GM23338 (cell line): ENCODE data around the gene MCUB. TPM values are rescaled to one million over a fixed set of nuclear protein-coding genes. Genes with fewer than 3 reads are reported as not detected.

Experiments
- ATAC-seq: fragments of 200-7000 bp; cut with Tn5 transposase; 3 replicates; pipeline ENCODE4 v1.9.1; 2020
- DNase-seq: peaks from one replicate; pipeline ENCODE4 v3.0.0-alpha.2; 2015; ENCODE audit warnings: low spot score
- H2AFZ ChIP-seq: fragments of 200-600 bp; sonication (generic); 2 replicates; pipeline ENCODE4 v1.8.0; 2016; ENCODE audit warnings: antibody characterized with exemption, mild to moderate bottlenecking, moderate library complexity
- H3F3A ChIP-seq: fragments of 200-600 bp; sonication (generic); replicated peaks from 2 replicates; pipeline ENCODE4 v1.8.0; 2017; ENCODE audit warnings: antibody characterized with exemption, mixed run types, low read depth
- H3K27ac ChIP-seq: fragments of 200-600 bp; sonication (generic); 2 replicates; pipeline ENCODE4 v1.6.1; 2016; ENCODE audit warnings: low read depth
- H3K27me3 ChIP-seq: fragments of 200-600 bp; sonication (generic); 2 replicates; pipeline ENCODE4 v1.8.0; 2016; ENCODE audit warnings: mild to moderate bottlenecking, mixed run types, moderate library complexity; ENCODE audit not compliant: insufficient read depth
- H3K36me3 ChIP-seq: fragments of 200-600 bp; sonication (generic); 2 replicates; pipeline ENCODE4 v1.8.0; 2016; ENCODE audit warnings: mild to moderate bottlenecking; ENCODE audit not compliant: insufficient read depth
- H3K4me1 ChIP-seq: fragments of 200-600 bp; sonication (generic); 2 replicates; pipeline ENCODE4 v1.8.0; 2016; ENCODE audit warnings: mild to moderate bottlenecking, moderate library complexity; ENCODE audit not compliant: insufficient read depth
- H3K4me2 ChIP-seq: fragments of 200-600 bp; sonication (generic); 2 replicates; pipeline ENCODE4 v1.7.1; 2017; ENCODE audit warnings: mixed run types
- H3K4me3 ChIP-seq: fragments of 200-600 bp; sonication (generic); 2 replicates; pipeline ENCODE4 v1.6.1; 2016; ENCODE audit warnings: mixed run types
- H3K79me2 ChIP-seq: fragments of 200-600 bp; sonication (generic); replicated peaks from 2 replicates; pipeline ENCODE4 v1.8.0; 2017; ENCODE audit warnings: mild to moderate bottlenecking; ENCODE audit not compliant: insufficient read depth
- H3K9me2 ChIP-seq: fragments of 200-600 bp; sonication (generic); 2 replicates; pipeline ENCODE4 v1.8.0; 2017; ENCODE audit not compliant: insufficient read depth
- H4K20me1 ChIP-seq: fragments of 200-600 bp; sonication (generic); replicated peaks from 2 replicates; pipeline ENCODE4 v1.8.0; 2017; ENCODE audit warnings: mild to moderate bottlenecking; ENCODE audit not compliant: insufficient read depth
- H3K27ac Mint-ChIP-seq: 2 replicates; pipeline ENCODE4 v1.8.0; 2020; ENCODE audit warnings: inconsistent platforms, mild to moderate bottlenecking, moderate library complexity, mixed read lengths
- H3K27me3 Mint-ChIP-seq: 3 replicates; pipeline ENCODE4 v1.8.0; 2022; ENCODE audit warnings: low read depth, mild to moderate bottlenecking, moderate library complexity, mixed read lengths, inconsistent platforms; ENCODE audit not compliant: insufficient read depth, poor library complexity
- H3K36me3 Mint-ChIP-seq: 3 replicates; pipeline ENCODE4 v1.8.0; 2021; ENCODE audit warnings: low read depth, mild to moderate bottlenecking, inconsistent platforms, moderate library complexity, mixed read lengths
- H3K4me1 Mint-ChIP-seq: 3 replicates; pipeline ENCODE4 v1.8.0; 2020; ENCODE audit warnings: mild to moderate bottlenecking, inconsistent platforms, mixed read lengths
- H3K4me3 Mint-ChIP-seq: 3 replicates; pipeline ENCODE4 v1.8.0; 2021; ENCODE audit warnings: moderate library complexity, mild to moderate bottlenecking, inconsistent platforms, mixed read lengths
- H3K9me3 Mint-ChIP-seq: 3 replicates; pipeline ENCODE4 v1.8.0; 2020; ENCODE audit warnings: moderate library complexity, mild to moderate bottlenecking, inconsistent platforms, mixed read lengths
- CREB1 ChIP-seq: fragments of 250-450 bp; sonication (Bioruptor Pico); IDR thresholded peaks from 2 replicates; pipeline ENCODE4 v1.5.0; 2020; ENCODE audit warnings: low read depth, mild to moderate bottlenecking, moderate library complexity
- EZH2 ChIP-seq: fragments of 200-600 bp; sonication (generic); IDR thresholded peaks from one replicate; pipeline ENCODE4 v1.8.0; 2017; ENCODE audit warnings: antibody characterized with exemption, mild to moderate bottlenecking, low read depth; ENCODE audit not compliant: unreplicated experiment
- EZH2phosphoT487 ChIP-seq: fragments of 200-600 bp; sonication (generic); IDR thresholded peaks from one replicate; pipeline ENCODE4 v1.8.1; 2018; ENCODE audit warnings: antibody characterized with exemption; ENCODE audit not compliant: unreplicated experiment
- JUNB ChIP-seq: IDR thresholded peaks from one replicate; pipeline ENCODE4 v1.6.1; 2016; ENCODE audit warnings: antibody characterized with exemption; ENCODE audit not compliant: unreplicated experiment
- NANOG ChIP-seq: IDR thresholded peaks from 2 replicates; pipeline ENCODE4 v1.6.1; 2016; ENCODE audit warnings: antibody characterized with exemption, borderline replicate concordance
- POLR2AphosphoS5 ChIP-seq: IDR thresholded peaks from 2 replicates; pipeline ENCODE4 v1.6.1; 2016; ENCODE audit warnings: antibody characterized with exemption, low read depth
- STAT1 ChIP-seq: IDR thresholded peaks from one replicate; pipeline ENCODE4 v1.6.1; 2016; ENCODE audit warnings: antibody characterized with exemption; ENCODE audit not compliant: unreplicated experiment
- ZNF114 ChIP-seq: fragments of 250-450 bp; sonication (Bioruptor Pico); IDR thresholded peaks from 2 replicates; pipeline ENCODE4 v1.5.0; 2020; ENCODE audit warnings: mild to moderate bottlenecking, moderate library complexity
- ZNF331 ChIP-seq: fragments of 250-450 bp; sonication (Bioruptor Pico); IDR thresholded peaks from 2 replicates; pipeline ENCODE4 v1.5.0; 2020; ENCODE audit warnings: low read depth, mild to moderate bottlenecking, moderate library complexity
- ZNF462 ChIP-seq: fragments of 250-450 bp; sonication (Bioruptor Pico); IDR thresholded peaks from 2 replicates; pipeline ENCODE4 v1.5.0; 2020; ENCODE audit warnings: mild to moderate bottlenecking, moderate library complexity
- polyA plus RNA-seq: library from polyadenylated mRNA; unstranded; fragments of >200 nt; fragmentation: Nextera tagmentation; extraction: Ambion mirVana; gene quantifications from 2 replicates; pipeline ENCODE4 v1.2.1, GENCODE V29; 2016
- total RNA-seq: library from RNA; depleted of rRNA; stranded (reverse); fragments of >200 nt; shearing (Covaris generic); gene quantifications from 2 replicates; pipeline ENCODE4 v1.2.3, GENCODE V29; 2014
- TF ChIP-seq, protein P1 (sequence below), 2 experiments: fragments of 200-600 bp in 1 of 2; sonication (generic) in 1 of 2; conservative IDR thresholded peaks; 2 replicates each; pipeline versions ENCODE4 v1.5.1 to v1.6.1; 2016 to 2017; ENCODE audit warnings: antibody characterized with exemption in 2 of 2, low read depth in 2 of 2, mild to moderate bottlenecking in 2 of 2, moderate library complexity in 1 of 2

MCUB gene
- total and polyA plus RNA-seq, 2 experiments from 2014 or later, result 21.7 to 97.9 TPM

GRCh38 chr4:109624536-109624935, 64.5 kb downstream of the MCUB start (continued):
- TF ChIP-seq, protein P1, sequence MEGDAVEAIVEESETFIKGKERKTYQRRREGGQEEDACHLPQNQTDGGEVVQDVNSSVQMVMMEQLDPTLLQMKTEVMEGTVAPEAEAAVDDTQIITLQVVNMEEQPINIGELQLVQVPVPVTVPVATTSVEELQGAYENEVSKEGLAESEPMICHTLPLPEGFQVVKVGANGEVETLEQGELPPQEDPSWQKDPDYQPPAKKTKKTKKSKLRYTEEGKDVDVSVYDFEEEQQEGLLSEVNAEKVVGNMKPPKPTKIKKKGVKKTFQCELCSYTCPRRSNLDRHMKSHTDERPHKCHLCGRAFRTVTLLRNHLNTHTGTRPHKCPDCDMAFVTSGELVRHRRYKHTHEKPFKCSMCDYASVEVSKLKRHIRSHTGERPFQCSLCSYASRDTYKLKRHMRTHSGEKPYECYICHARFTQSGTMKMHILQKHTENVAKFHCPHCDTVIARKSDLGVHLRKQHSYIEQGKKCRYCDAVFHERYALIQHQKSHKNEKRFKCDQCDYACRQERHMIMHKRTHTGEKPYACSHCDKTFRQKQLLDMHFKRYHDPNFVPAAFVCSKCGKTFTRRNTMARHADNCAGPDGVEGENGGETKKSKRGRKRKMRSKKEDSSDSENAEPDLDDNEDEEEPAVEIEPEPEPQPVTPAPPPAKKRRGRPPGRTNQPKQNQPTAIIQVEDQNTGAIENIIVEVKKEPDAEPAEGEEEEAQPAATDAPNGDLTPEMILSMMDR (conservative IDR thresholded peaks at IDR 0.05; ENCODE audit: low read depth in 2 of 2), result no peak
- TF ChIP-seq ZNF331 (CRISPR knock-in tag) (no peak), EZH2phosphoT487 (no peak), EZH2 (no peak), JUNB (no peak), POLR2AphosphoS5 (no peak), NANOG (no peak), CREB1 (no peak), STAT1 (no peak)

- Histone ChIP-seq H3K27ac (no peak overlapping the region), H3K36me3 (no peaks in the 10 kb centered on the region), H3F3A (no peaks in the 10 kb centered on the region), H4K20me1 (0 out of 2 replicates have a peak, but pooled peaks cover 3% of the 10 kb centered on the region), H3K79me2 (peaks cover 4% of the 10 kb centered on the region), H3K9me2 (no peaks in the 10 kb centered on the region), H2AFZ (no peak overlapping the region), H3K4me3 (no peak overlapping the region), H3K27me3 (no peaks in the 10 kb centered on the region), H3K4me1 (peaks cover 18% of the 10 kb centered on the region), H3K4me2 (no peak overlapping the region)
- Mint-ChIP-seq H3K4me1 (peaks cover 13% of the 10 kb centered on the region; the same call in 2 of the 3 replicates), H3K9me3 (no peaks in the 10 kb centered on the region), H3K36me3 (no peaks in the 10 kb centered on the region), H3K4me3 (no peak overlapping the region), H3K27me3 (no peaks in the 10 kb centered on the region), H3K27ac (no peak overlapping the region)
- DNase-seq (no peak), ATAC-seq (no peak)
- TF ChIP-seq JUNB (no peak), ZNF114 (CRISPR knock-in tag) (no peak), NANOG (no peak), EZH2phosphoT487 (no peak), ZNF331 (CRISPR knock-in tag) (no peak), POLR2AphosphoS5 (no peak), EZH2 (no peak), ZNF462 (CRISPR knock-in tag) (no peak)
These were observed 67.3 kb downstream of the MCUB start for GRCh38 chr4:109627361-109627760.
